SK-N-SH treated with all-trans-retinoic acid at 6 μM for 48 hours (cell line): ENCODE measurements around the gene EMC9.

Experiments
- ESRRG ChIP-seq: fragments of 250-450 bp; sonication (Bioruptor Pico); IDR thresholded peaks from 2 replicates; pipeline ENCODE4 v1.6.1; 2021; ENCODE audit warnings: mild to moderate bottlenecking
- GLIS3 ChIP-seq: fragments of 250-450 bp; sonication (Bioruptor Pico); IDR thresholded peaks from 2 replicates; pipeline ENCODE4 v1.5.0; 2020; ENCODE audit warnings: mild to moderate bottlenecking, moderate library complexity
- ISL1 ChIP-seq: fragments of 250-450 bp; sonication (Bioruptor Pico); IDR thresholded peaks from 2 replicates; pipeline ENCODE4 v2.1.2; 2022; ENCODE audit warnings: mild to moderate bottlenecking, moderate library complexity
- PATZ1 ChIP-seq: fragments of 250-450 bp; sonication (Bioruptor Pico); IDR thresholded peaks from 2 replicates; pipeline ENCODE4 v1.8.0; 2020; ENCODE audit warnings: mild to moderate bottlenecking, moderate library complexity, borderline replicate concordance
- POU6F1 ChIP-seq: fragments of 250-450 bp; sonication (Bioruptor Pico); IDR thresholded peaks from 2 replicates; pipeline ENCODE4 v1.8.0; 2021; ENCODE audit warnings: low read depth, mild to moderate bottlenecking, moderate library complexity, borderline replicate concordance
- RARB ChIP-seq: fragments of 250-450 bp; sonication (Bioruptor Pico); IDR thresholded peaks from 2 replicates; pipeline ENCODE4 v1.8.0; 2021; ENCODE audit warnings: mild to moderate bottlenecking, moderate library complexity
- TCF4 ChIP-seq: fragments of 250-450 bp; sonication (Bioruptor Pico); IDR thresholded peaks from 2 replicates; pipeline ENCODE4 v1.8.0; 2021; ENCODE audit warnings: mild to moderate bottlenecking, moderate library complexity, borderline replicate concordance
- TOX ChIP-seq: fragments of 250-450 bp; sonication (Bioruptor Pico); IDR thresholded peaks from 2 replicates; pipeline ENCODE4 v1.8.0; 2021; ENCODE audit warnings: mild to moderate bottlenecking, moderate library complexity, borderline replicate concordance
- ZC3H10 ChIP-seq: fragments of 250-450 bp; sonication (Bioruptor Pico); IDR thresholded peaks from 2 replicates; pipeline ENCODE4 v1.5.1; 2021; ENCODE audit warnings: mild to moderate bottlenecking, moderate library complexity
- ZNF70 ChIP-seq: fragments of 450-650 bp; formaldehyde crosslinking; IDR thresholded peaks from 2 replicates; pipeline ENCODE4 v1.5.0; 2020; ENCODE audit warnings: mild to moderate bottlenecking, moderate library complexity

GRCh38 chr14:24096545-24097181, 44.7 kb downstream of the EMC9 start:
- no peak for TF ChIP-seq POU6F1
- TF ChIP-seq RARB (CRISPR knock-in tag), result no peak
- no peak for TF ChIP-seq TOX (CRISPR knock-in tag)
- TF ChIP-seq TCF4 (CRISPR knock-in tag), result no peak
- no peak for TF ChIP-seq ZC3H10 (CRISPR knock-in tag)
- no peak for TF ChIP-seq PATZ1 (CRISPR knock-in tag)
- TF ChIP-seq ISL1 (CRISPR knock-in tag), result no peak
- no peak for TF ChIP-seq ZNF70 (CRISPR knock-in tag)
- TF ChIP-seq ESRRG (CRISPR knock-in tag), result no peak
- no peak for TF ChIP-seq GLIS3 (CRISPR knock-in tag)
